ENCODE measurements around the gene ZNF552. TPM values are rescaled to one million over a fixed set of nuclear protein-coding genes. Genes with fewer than 3 reads are reported as not detected.
"Not testable (repeated sequence)": the region's sequence is repeated elsewhere in the genome, so short reads cannot be mapped to it uniquely, and the experiment has no call there.

ZNF552 gene
- total RNA-seq, 1 donor from 2014 or later = 7.9 TPM

GRCh38 chr19:57815247-57816075 lies 748 bp upstream of the ZNF552 start:
- Histone ChIP-seq H3K27me3 (ENCODE audit: control insufficient read depth, insufficient read depth, low read length) (no peaks in the 10 kb centered on the region), H3K4me3 (ENCODE audit: low read depth, low read length) (no peak overlapping the region), H3K36me3 (ENCODE audit: control insufficient read depth, insufficient read depth, low read length) (no peaks in the 10 kb centered on the region)
- DNase-seq (ENCODE audit: low read depth) = no peak
- TF ChIP-seq CTCF (IDR thresholded peaks at IDR 0.05; ENCODE audit: insufficient read depth, low read length, poor library complexity, severe bottlenecking) = no peak

DNA sequence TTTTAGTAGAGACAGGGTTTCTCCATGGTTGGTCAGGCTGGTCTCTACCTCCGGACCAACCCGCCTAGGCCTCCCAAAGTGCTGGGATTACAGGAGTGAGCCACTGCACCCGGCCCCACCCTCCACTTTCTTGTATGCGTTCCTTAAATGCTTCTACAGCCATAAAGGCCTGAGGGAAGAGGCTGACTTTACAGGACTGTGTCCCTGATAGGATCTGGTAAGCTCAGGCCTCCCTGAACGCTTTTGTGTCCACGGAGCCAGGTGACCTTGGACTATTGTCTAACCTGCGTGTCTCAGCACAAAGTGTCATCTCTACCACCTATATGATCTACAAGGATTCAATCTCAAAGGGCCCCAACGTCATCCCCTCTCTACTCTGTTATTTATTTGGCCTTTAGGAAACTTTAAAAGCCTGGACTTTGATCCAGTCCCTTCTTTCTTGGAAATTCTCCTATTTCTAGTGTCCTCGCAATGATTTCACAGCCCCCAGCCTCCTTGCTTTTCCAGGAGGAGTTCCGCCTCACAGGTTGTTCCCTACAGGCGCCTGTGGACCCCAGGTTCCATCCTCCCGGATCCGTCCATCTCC lies 701 bp downstream of the ZNF552 start:
- no peak for TF ChIP-seq CTCF (IDR thresholded peaks at IDR 0.05; ENCODE audit: insufficient read depth, low read length, poor library complexity, severe bottlenecking)
- Histone ChIP-seq H3K36me3 (ENCODE audit: control insufficient read depth, insufficient read depth, low read length) (no peaks in the 10 kb centered on the region), H3K4me3 (ENCODE audit: low read depth, low read length) (peak overlapping the region; percentile 81), H3K27me3 (ENCODE audit: control insufficient read depth, insufficient read depth, low read length) (no peaks in the 10 kb centered on the region)
- DNase-seq (ENCODE audit: low read depth) = no peak

DNA sequence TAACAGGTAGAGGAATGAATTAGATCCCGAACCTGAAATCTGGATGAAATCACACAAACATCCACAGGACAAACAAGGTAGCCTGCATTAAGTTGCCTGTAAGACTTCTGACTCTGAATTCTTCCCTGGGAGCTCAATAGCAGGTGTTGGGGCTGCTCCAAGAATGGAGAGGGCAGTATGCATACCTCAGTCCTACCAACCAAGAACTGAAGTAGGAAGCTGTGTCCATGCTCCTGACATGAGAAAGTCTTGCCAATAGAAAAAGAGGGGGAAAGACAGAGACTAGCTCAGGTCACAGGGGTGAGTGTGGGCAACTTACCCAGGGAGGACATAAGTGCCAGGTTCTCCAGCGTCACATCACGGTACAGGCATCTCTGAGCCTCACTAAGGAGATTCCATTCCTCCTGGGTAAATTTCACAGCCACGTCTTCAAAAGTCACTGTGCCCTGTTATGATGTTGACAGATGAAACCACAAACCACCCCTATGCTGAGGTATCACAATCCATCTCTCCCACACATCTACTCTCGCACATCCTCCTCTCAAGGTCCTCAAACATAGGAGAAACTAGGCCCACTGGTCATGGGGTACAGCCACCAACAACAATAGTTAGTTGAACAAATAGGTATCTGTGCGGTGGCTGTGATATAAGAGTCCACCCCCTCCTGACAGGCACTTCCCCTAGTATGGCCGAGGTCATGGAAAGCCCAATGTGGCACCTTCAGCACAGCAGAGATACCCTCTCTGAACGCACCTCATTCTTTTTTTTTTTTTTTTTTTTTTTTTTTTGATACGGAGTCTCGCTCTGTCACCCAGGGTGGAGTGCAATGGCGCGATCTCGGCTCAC lies 1.5 kb downstream of the ZNF552 start:
- DNase-seq (ENCODE audit: low read depth); H3K36me3 ChIP-seq (ENCODE audit: control insufficient read depth, insufficient read depth, low read length); H3K27me3 ChIP-seq (ENCODE audit: control insufficient read depth, insufficient read depth, low read length): not testable (repeated sequence)
- peak overlapping the region; percentile 81 for H3K4me3 ChIP-seq (ENCODE audit: low read depth, low read length)

- H3K4me3 ChIP-seq (ENCODE audit: low read depth, low read length) = no peak overlapping the region
- no peak for DNase-seq (ENCODE audit: low read depth)
- no peaks in the 10 kb centered on the region for H3K27me3 ChIP-seq (ENCODE audit: control insufficient read depth, insufficient read depth, low read length)
- H3K36me3 ChIP-seq (ENCODE audit: control insufficient read depth, insufficient read depth, low read length) = no peaks in the 10 kb centered on the region
- no peak for TF ChIP-seq CTCF (IDR thresholded peaks at IDR 0.05; ENCODE audit: insufficient read depth, low read length, poor library complexity, severe bottlenecking)
Observed at GRCh38 chr19:57812226-57812625, 2.5 kb downstream of the ZNF552 start.

- H3K27me3 ChIP-seq (ENCODE audit: control insufficient read depth, insufficient read depth, low read length); DNase-seq (ENCODE audit: low read depth); H3K36me3 ChIP-seq (ENCODE audit: control insufficient read depth, insufficient read depth, low read length): not testable (repeated sequence)
Observed at GRCh38 chr19:57810410-57811295, 4.1 kb downstream of the ZNF552 start.

GRCh38 chr19:57807541-57807940 lies 7.2 kb downstream of the ZNF552 start:
- no peak for TF ChIP-seq CTCF (IDR thresholded peaks at IDR 0.05; ENCODE audit: insufficient read depth, low read length, poor library complexity, severe bottlenecking)
- Histone ChIP-seq H3K36me3 (ENCODE audit: control insufficient read depth, insufficient read depth, low read length) (no peaks in the 10 kb centered on the region), H3K27me3 (ENCODE audit: control insufficient read depth, insufficient read depth, low read length) (no peaks in the 10 kb centered on the region), H3K4me3 (ENCODE audit: low read depth, low read length) (no peak overlapping the region)
- no peak for DNase-seq (ENCODE audit: low read depth)

More at GRCh38 chr19:57810410-57811295, 4.1 kb downstream of the ZNF552 start:
- H3K4me3 ChIP-seq (ENCODE audit: low read depth, low read length) = not testable (repeated sequence)
